Right lobe of liver (tissue), 6 donors: Measurements from ENCODE around the gene FAM174B. TPM values are rescaled to one million over a fixed set of nuclear protein-coding genes. Genes with fewer than 3 reads are reported as not detected.

Experiments used
- ATAC-seq, 4 donors: fragments of 200-7000 bp; cut with Tn5 transposase; one replicate each; pipeline ENCODE4 v1.9.1; 2020; ENCODE audit warnings: mild to moderate bottlenecking in 4 of 4, moderate library complexity in 4 of 4
- DNase-seq, 3 donors: peaks; one replicate each; pipeline ENCODE4 v3.0.0-alpha.2; 2020
- H3K27ac ChIP-seq, 3 donors: fragments of 200-600 bp; one replicate each; pipeline ENCODE4 v1.8.0; 2022
- H3K27me3 ChIP-seq, 2 donors: fragments of 200-600 bp; one replicate each; pipeline ENCODE4 v1.8.0; 2022
- H3K36me3 ChIP-seq, 4 donors: fragments of 200-600 bp; sonication (generic) in 1 of 4; one replicate each; pipeline versions ENCODE4 v1.5.1 to v1.8.0; 2017 to 2022; ENCODE audit warnings: control low read depth in 1 of 4
- H3K4me1 ChIP-seq, 4 donors: fragments of 200-600 bp; sonication (generic) in 1 of 4; one replicate each; pipeline versions ENCODE4 v1.5.1 to v1.8.0; 2017 to 2022; ENCODE audit warnings: control low read depth in 1 of 4
- H3K4me3 ChIP-seq, 3 donors: fragments of 200-600 bp; one replicate each; pipeline ENCODE4 v1.8.0; 2022
- H3K9me3 ChIP-seq, 4 donors: fragments of 200-600 bp; sonication (generic) in 1 of 4; one replicate each; pipeline versions ENCODE4 v1.5.1 to v1.8.0; 2017 to 2022; ENCODE audit warnings: control low read depth in 1 of 4
- POLR2A ChIP-seq: fragments of 450-650 bp; IDR thresholded peaks from one replicate; pipeline ENCODE4 v1.6.1; 2017; ENCODE audit warnings: antibody characterized with exemption, mild to moderate bottlenecking
- WGBS: methylation state at CpG from one replicate; pipeline ENCODE4 v1.1.6; 2018; ENCODE audit warnings: low coverage, low lambda C conversion rate; ENCODE audit not compliant: insufficient coverage; ENCODE audit errors: missing lambda C conversion rate; 5-methylcytosine and 5-hydroxymethylcytosine counted together
- intact Hi-C, 2 donors: fragments of 100-400 bp; cut with DNase I; formaldehyde crosslinking; loops; one replicate each; pipeline versions ENCODE4 v1.11.2 to v1.14.1; 2022
- total RNA-seq, 6 experiments: library from RNA; depleted of rRNA in 2 of 6; stranded (reverse); fragments of >200 nt in 2 of 6; fragmentation: NEBNext Ultra II Directional in 3 of 6; extraction: Animal tissue kit (Norgen Biotek cat#: 25700) in 3 of 6; gene quantifications; one replicate each; pipeline versions ENCODE4 v1.1.0 to v1.2.4, GENCODE V29; 2016 to 2023
- TF ChIP-seq, protein P1 (sequence below), 4 donors: fragments of 200-600 bp in 3 of 4; fragments of 450-650 bp in 1 of 4; IDR thresholded peaks; one replicate each; pipeline versions ENCODE4 v1.5.1 to v1.8.0; 2016 to 2022; ENCODE audit warnings: antibody characterized with exemption in 4 of 4, mild to moderate bottlenecking in 2 of 4
- donor health status: DM: no; HTN: yes; CAD: no.
- donor health status: DM: no; HTN: no; CAD: no.
- donor health status: DM: no; HTN: no; CAD: no.
- donor health status: DM: no; HTN: yes; CAD: no.
- donor health status: DM: no; HTN: yes; CAD: no.

Gene FAM174B
- total RNA-seq, 6 experiments from 2014 or later: 2.0 to 11.9 (median 4.7) TPM

DNA sequence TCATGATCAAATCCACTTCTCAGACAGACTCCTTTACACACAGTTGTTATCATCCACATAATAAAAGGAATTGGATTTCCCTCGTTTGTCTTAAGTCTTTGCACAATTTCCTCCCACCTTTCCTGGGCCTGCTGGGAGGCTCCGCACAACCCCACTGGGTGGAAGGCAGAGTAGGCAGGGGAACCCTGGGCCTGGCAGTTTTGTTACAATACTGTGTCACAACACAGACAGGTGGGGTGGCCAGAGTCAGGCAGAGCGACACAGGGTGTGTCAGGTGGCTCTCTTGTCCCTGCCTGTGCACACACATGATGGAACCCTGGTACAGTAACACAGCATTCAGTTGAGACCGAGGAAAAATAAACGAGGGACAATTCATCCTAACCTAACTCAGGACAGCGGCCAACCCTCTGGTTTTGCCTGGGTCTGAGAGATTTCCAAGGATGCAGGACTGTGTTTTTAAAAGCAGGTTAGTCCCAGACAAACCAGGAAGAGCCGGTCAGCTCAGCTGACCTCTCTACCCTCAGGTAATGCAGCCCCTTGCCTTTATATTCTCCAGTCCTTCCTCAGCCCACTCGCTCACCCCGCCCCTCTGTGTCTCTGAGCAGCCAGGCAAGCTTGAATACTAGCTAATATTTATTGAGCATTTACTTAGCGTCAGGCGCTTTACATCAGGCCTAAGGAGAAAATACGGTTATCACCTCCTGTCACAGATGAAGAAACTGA is 8.8 kb upstream of the FAM174B start:
- peaks cover 0 to 29% (median 11%) of the 10 kb centered on the region in 4 donors for H3K4me1 ChIP-seq
- ATAC-seq (no peak), DNase-seq (no peak)
- H3K27ac ChIP-seq: peak overlapping the region in 2 of 3 donors; percentile 10 to 11
- H3K36me3 ChIP-seq: no peaks in the 10 kb centered on the region
- TF ChIP-seq, protein P1, sequence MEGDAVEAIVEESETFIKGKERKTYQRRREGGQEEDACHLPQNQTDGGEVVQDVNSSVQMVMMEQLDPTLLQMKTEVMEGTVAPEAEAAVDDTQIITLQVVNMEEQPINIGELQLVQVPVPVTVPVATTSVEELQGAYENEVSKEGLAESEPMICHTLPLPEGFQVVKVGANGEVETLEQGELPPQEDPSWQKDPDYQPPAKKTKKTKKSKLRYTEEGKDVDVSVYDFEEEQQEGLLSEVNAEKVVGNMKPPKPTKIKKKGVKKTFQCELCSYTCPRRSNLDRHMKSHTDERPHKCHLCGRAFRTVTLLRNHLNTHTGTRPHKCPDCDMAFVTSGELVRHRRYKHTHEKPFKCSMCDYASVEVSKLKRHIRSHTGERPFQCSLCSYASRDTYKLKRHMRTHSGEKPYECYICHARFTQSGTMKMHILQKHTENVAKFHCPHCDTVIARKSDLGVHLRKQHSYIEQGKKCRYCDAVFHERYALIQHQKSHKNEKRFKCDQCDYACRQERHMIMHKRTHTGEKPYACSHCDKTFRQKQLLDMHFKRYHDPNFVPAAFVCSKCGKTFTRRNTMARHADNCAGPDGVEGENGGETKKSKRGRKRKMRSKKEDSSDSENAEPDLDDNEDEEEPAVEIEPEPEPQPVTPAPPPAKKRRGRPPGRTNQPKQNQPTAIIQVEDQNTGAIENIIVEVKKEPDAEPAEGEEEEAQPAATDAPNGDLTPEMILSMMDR (IDR thresholded peaks at IDR 0.05): no peak
- TF ChIP-seq POLR2A: no peak
- intact Hi-C loops: loop anchor here in 1 of 2 donors (10.0 kb wide), 1 partner anchor 50 kb away; no protein-coding TSS in a partner anchor
- no peak overlapping the region for H3K4me3 ChIP-seq
- no peaks in the 10 kb centered on the region for H3K27me3 ChIP-seq
- H3K9me3 ChIP-seq: no peaks in the 10 kb centered on the region
- WGBS: 92% methylated on average over 7 of the region's 12 CpGs

DNA sequence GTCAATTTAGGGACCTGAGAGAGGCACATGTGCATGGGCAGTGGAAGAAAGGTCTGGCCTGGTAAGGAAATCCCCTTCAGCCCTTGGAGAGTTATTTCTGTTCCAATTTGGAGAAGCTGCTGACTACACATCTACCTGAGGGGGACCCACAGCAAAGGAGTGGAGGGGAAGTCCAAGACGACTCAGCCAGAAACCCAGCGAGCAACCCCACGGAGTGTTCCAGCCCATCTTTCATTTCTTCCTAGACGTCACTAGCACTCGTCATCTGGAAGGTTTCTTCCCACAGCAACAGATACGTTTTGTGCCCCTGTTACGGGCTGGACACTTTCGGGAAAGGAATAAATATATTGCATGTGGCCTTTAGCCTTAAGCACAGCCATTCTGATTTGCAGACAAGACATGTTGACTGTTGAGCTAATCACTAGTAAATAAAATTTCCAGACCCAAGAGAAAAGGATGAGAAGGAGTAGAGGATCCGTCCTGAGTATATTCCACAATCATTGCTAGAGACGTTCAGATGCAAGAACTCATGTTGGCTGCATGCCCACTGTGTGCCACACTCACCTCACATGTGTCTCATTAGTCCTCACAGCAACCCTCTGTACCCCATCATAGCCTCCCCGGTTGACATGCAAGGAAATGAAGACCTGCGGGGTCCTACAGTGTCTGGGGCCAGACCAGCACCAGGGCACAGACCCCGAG is 7.8 kb upstream of the FAM174B start:
- no peaks in the 10 kb centered on the region for H3K9me3 ChIP-seq
- no peak for TF ChIP-seq POLR2A
- TF ChIP-seq, protein P1 (IDR thresholded peaks at IDR 0.05): no peak
- ATAC-seq (no peak), DNase-seq (no peak)
- WGBS: 86% methylated on average over 8 of the region's 13 CpGs
- intact Hi-C loops: loop anchor here in 1 of 2 donors (10.0 kb wide), 1 partner anchor 49 kb away; no protein-coding TSS in a partner anchor
- peaks cover 0 to 29% (median 11%) of the 10 kb centered on the region in 4 donors for H3K4me1 ChIP-seq
- no peaks in the 10 kb centered on the region for H3K27me3 ChIP-seq
- H3K4me3 ChIP-seq: no peak overlapping the region
- H3K36me3 ChIP-seq: no peaks in the 10 kb centered on the region
- H3K27ac ChIP-seq: no peak overlapping the region

DNA sequence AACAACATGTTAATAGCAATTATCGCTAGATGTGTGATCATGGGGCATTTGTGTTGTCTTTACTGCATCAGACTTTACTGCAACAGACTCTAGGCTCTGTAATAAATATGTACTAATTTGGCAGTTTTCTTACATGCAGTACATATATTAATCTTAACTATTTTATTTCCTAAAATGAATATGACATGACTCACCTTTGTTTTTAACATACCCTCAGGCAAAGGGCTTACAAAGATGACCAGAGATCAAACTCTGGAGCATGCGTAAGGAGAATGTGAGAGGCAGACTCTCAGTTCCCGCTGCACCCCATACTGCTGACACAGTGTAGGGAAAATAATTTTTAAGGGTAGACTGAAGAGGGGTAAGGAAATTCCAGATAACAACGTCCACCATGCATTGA is 7.2 kb upstream of the FAM174B start:
- no peak for TF ChIP-seq POLR2A
- TF ChIP-seq, protein P1 (IDR thresholded peaks at IDR 0.05): no peak
- 81% methylated on average over 4 of the region's 4 CpGs for WGBS
- H3K4me1 ChIP-seq: peaks cover 0 to 29% (median 11%) of the 10 kb centered on the region in 4 donors
- H3K36me3 ChIP-seq: no peaks in the 10 kb centered on the region
- no peak overlapping the region for H3K27ac ChIP-seq
- H3K27me3 ChIP-seq: no peaks in the 10 kb centered on the region
- intact Hi-C loops: loop anchor here in 1 of 2 donors (10.0 kb wide), 1 partner anchor 48 kb away; no protein-coding TSS in a partner anchor
- ATAC-seq (no peak), DNase-seq (no peak)
- H3K9me3 ChIP-seq: no peaks in the 10 kb centered on the region
- H3K4me3 ChIP-seq: no peak overlapping the region

DNA sequence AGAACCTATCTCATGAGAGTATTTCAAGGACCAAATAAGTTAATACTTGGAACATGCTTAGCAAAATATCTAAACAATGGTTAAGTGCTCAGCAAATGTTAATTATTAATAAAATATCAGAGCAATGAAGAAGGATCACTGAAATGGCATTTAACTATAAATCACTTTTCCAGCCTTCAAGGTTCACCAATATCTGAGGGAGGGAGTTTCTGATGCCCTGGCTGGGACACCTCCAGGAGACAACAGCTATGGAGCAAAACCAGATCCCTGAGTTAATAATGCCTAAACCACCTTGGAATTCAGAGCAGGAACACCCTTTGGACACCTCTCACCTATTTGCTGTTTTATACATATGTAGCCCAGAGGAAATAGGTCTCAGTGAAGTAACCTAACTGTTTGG is 6.4 kb upstream of the FAM174B start:
- peaks cover 0 to 21% (median 7%) of the 10 kb centered on the region in 4 donors for H3K4me1 ChIP-seq
- no peak for ATAC-seq
- no peaks in the 10 kb centered on the region for H3K36me3 ChIP-seq
- TF ChIP-seq, protein P1 (IDR thresholded peaks at IDR 0.05): no peak
- TF ChIP-seq POLR2A: no peak
- H3K4me3 ChIP-seq: no peak overlapping the region
- DNase-seq: no peak
- no peaks in the 10 kb centered on the region for H3K27me3 ChIP-seq
- H3K27ac ChIP-seq: no peak overlapping the region
- H3K9me3 ChIP-seq: no peaks in the 10 kb centered on the region
- intact Hi-C loops: loop anchor here in 1 of 2 donors (10.0 kb wide), 1 partner anchor 47 kb away; no protein-coding TSS in a partner anchor
